ENCODE data around the gene ACD. TPM values are rescaled to one million over a fixed set of nuclear protein-coding genes. Genes with fewer than 3 reads are reported as not detected.

ACD gene
- total RNA-seq, 1 experiment from 2014 or later, result 33.9 TPM

- in situ Hi-C loops (cut with HindIII; ENCODE audit: low pct_unique_long_range_greater_than_20kb, low sequenced_read_pairs), result no loop called here
- DNase-seq (ENCODE audit: low read depth), result no peak
These were observed 18.4 kb upstream of the ACD start for GRCh38 chr16:67678354-67679023.

- DNase-seq (ENCODE audit: low read depth), result no peak
- in situ Hi-C loops (cut with HindIII; ENCODE audit: low pct_unique_long_range_greater_than_20kb, low sequenced_read_pairs), result no loop called here
These were observed 17.7 kb upstream of the ACD start for GRCh38 chr16:67677712-67678111.

GRCh38 chr16:67676939-67677338 lies 16.9 kb upstream of the ACD start:
- DNase-seq (ENCODE audit: low read depth), result no peak
- in situ Hi-C loops (cut with HindIII; ENCODE audit: low pct_unique_long_range_greater_than_20kb, low sequenced_read_pairs), result no loop called here

- no peak for DNase-seq (ENCODE audit: low read depth)
- in situ Hi-C loops (cut with HindIII; ENCODE audit: low pct_unique_long_range_greater_than_20kb, low sequenced_read_pairs), result no loop called here
These were observed 16.5 kb upstream of the ACD start for GRCh38 chr16:67676516-67676915.

GRCh38 chr16:67675999-67676398 lies 15.9 kb upstream of the ACD start:
- no peak for DNase-seq (ENCODE audit: low read depth)
- in situ Hi-C loops (cut with HindIII; ENCODE audit: low pct_unique_long_range_greater_than_20kb, low sequenced_read_pairs), result no loop called here

- in situ Hi-C loops (cut with HindIII; ENCODE audit: low pct_unique_long_range_greater_than_20kb, low sequenced_read_pairs), result no loop called here
- no peak for DNase-seq (ENCODE audit: low read depth)
These were observed 15.5 kb upstream of the ACD start for GRCh38 chr16:67675579-67675935.

- in situ Hi-C loops (cut with HindIII; ENCODE audit: low pct_unique_long_range_greater_than_20kb, low sequenced_read_pairs), result no loop called here
- no peak for DNase-seq (ENCODE audit: low read depth)
These were observed 15.0 kb upstream of the ACD start for GRCh38 chr16:67674851-67675578.

- in situ Hi-C loops (cut with HindIII; ENCODE audit: low pct_unique_long_range_greater_than_20kb, low sequenced_read_pairs), result no loop called here
- no peak for DNase-seq (ENCODE audit: low read depth)
These were observed 13.9 kb upstream of the ACD start for GRCh38 chr16:67673712-67674580.

- DNase-seq (ENCODE audit: low read depth), result peak; percentile 31
- in situ Hi-C loops (cut with HindIII; ENCODE audit: low pct_unique_long_range_greater_than_20kb, low sequenced_read_pairs), result no loop called here
These were observed 12.9 kb upstream of the ACD start for GRCh38 chr16:67672739-67673662.

- in situ Hi-C loops (cut with HindIII; ENCODE audit: low pct_unique_long_range_greater_than_20kb, low sequenced_read_pairs), result no loop called here
These were observed 12.2 kb upstream of the ACD start for GRCh38 chr16:67672306-67672705.

GRCh38 chr16:67669499-67670101 lies 9.5 kb upstream of the ACD start:
- DNase-seq (ENCODE audit: low read depth), result no peak
- in situ Hi-C loops (cut with HindIII; ENCODE audit: low pct_unique_long_range_greater_than_20kb, low sequenced_read_pairs), result no loop called here

More at GRCh38 chr16:67672306-67672705, 12.2 kb upstream of the ACD start:
- no peak for DNase-seq (ENCODE audit: low read depth)

- no peak for DNase-seq (ENCODE audit: low read depth)
- in situ Hi-C loops (cut with HindIII; ENCODE audit: low pct_unique_long_range_greater_than_20kb, low sequenced_read_pairs), result no loop called here
These were observed 8.6 kb upstream of the ACD start for GRCh38 chr16:67668495-67669157.

- peak; percentile 27 for DNase-seq (ENCODE audit: low read depth)
- in situ Hi-C loops (cut with HindIII; ENCODE audit: low pct_unique_long_range_greater_than_20kb, low sequenced_read_pairs), result no loop called here
These were observed 7.9 kb upstream of the ACD start for GRCh38 chr16:67667817-67668494.

GRCh38 chr16:67667453-67667816 lies 7.4 kb upstream of the ACD start:
- in situ Hi-C loops (cut with HindIII; ENCODE audit: low pct_unique_long_range_greater_than_20kb, low sequenced_read_pairs), result no loop called here
- no peak for DNase-seq (ENCODE audit: low read depth)

GRCh38 chr16:67666559-67667452 lies 6.7 kb upstream of the ACD start, which contains the start of the genes C16orf86 and ENKD1:
Gene C16orf86 (plus strand): TSS chr16:67666814. CDS start chr16:67666971, 157 bp downstream.
Gene ENKD1 (minus strand): TSS chr16:67666750. CDS start chr16:67666442, 308 bp downstream.
- in situ Hi-C loops (cut with HindIII; ENCODE audit: low pct_unique_long_range_greater_than_20kb, low sequenced_read_pairs), result no loop called here
- DNase-seq (ENCODE audit: low read depth), result no peak

Data from Caki2 (cell line).